ENCODE results near the gene METTL1. TPM values are rescaled to one million over a fixed set of nuclear protein-coding genes. Genes with fewer than 3 reads are reported as not detected.

METTL1 gene
- total RNA-seq, 1 experiment from 2014 or later: 17.9 TPM

- no peaks in the 10 kb centered on the region for H3K4me1 ChIP-seq (replicated peaks; ENCODE audit: insufficient read depth)
These were observed 9.4 kb downstream of the METTL1 start for GRCh38 chr12:57762463-57762862.

GRCh38 chr12:57761391-57761998 lies 10.4 kb downstream of the METTL1 start:
- Histone ChIP-seq H3K4me1 (replicated peaks; ENCODE audit: insufficient read depth) (no peaks in the 10 kb centered on the region), H3K36me3 (ENCODE audit: low read depth) (no peaks in the 10 kb centered on the region), H3K9me2 (ENCODE audit: insufficient read depth) (no peaks in the 10 kb centered on the region), H3K27me3 (ENCODE audit: insufficient read depth, low read depth) (peaks cover 31% of the 10 kb centered on the region), H4K20me1 (ENCODE audit: insufficient read depth) (no peaks in the 10 kb centered on the region; the same call in none of the 2 replicates), H3K4me2 (no peak overlapping the region), H3K79me2 (ENCODE audit: low read depth) (no peaks in the 10 kb centered on the region), H3K27ac (no peak overlapping the region), H2AFZ (no peak overlapping the region), H3K4me3 (no peak overlapping the region), H3F3A (ENCODE audit: insufficient read depth, low read depth) (no peaks in the 10 kb centered on the region), H3K9me3 (ENCODE audit: insufficient read depth, low read depth) (no peaks in the 10 kb centered on the region)
- ChIA-PET CTCF (no interaction called here), POLR2A (ENCODE audit: unreplicated experiment) (no interaction called here)
- no TSS peak for BruUV-seq (replicated peaks)
- TF ChIP-seq CTCF (conservative IDR thresholded peaks at IDR 0.05): no peak
- no peak for TF ChIP-seq EZH2 (IDR thresholded peaks at IDR 0.05; ENCODE audit: low read depth)
- intact Hi-C loops (cut with micrococcal nuclease; ENCODE audit: unreplicated experiment): no loop called here
- DNase-seq: no peak

More at GRCh38 chr12:57762463-57762862, 9.4 kb downstream of the METTL1 start:
- Histone ChIP-seq H3K79me2 (ENCODE audit: low read depth) (no peaks in the 10 kb centered on the region), H3K9me2 (ENCODE audit: insufficient read depth) (no peaks in the 10 kb centered on the region), H3K36me3 (ENCODE audit: low read depth) (no peaks in the 10 kb centered on the region), H3K4me2 (no peak overlapping the region), H4K20me1 (ENCODE audit: insufficient read depth) (no peaks in the 10 kb centered on the region; the same call in none of the 2 replicates), H3K27ac (no peak overlapping the region), H3K4me3 (no peak overlapping the region), H3K27me3 (ENCODE audit: insufficient read depth, low read depth) (peaks cover 33% of the 10 kb centered on the region), H3F3A (ENCODE audit: insufficient read depth, low read depth) (peaks cover 2% of the 10 kb centered on the region; the same call in 1 of the 2 replicates), H2AFZ (no peak overlapping the region), H3K9me3 (ENCODE audit: insufficient read depth, low read depth) (no peaks in the 10 kb centered on the region)
- ChIA-PET POLR2A (ENCODE audit: unreplicated experiment) (no interaction called here), CTCF (no interaction called here)
- no TSS peak for BruUV-seq (replicated peaks)
- intact Hi-C loops (cut with micrococcal nuclease; ENCODE audit: unreplicated experiment): no loop called here
- no peak for TF ChIP-seq CTCF (conservative IDR thresholded peaks at IDR 0.05)
- no peak for TF ChIP-seq EZH2 (IDR thresholded peaks at IDR 0.05; ENCODE audit: low read depth)
- DNase-seq: no peak

DNA sequence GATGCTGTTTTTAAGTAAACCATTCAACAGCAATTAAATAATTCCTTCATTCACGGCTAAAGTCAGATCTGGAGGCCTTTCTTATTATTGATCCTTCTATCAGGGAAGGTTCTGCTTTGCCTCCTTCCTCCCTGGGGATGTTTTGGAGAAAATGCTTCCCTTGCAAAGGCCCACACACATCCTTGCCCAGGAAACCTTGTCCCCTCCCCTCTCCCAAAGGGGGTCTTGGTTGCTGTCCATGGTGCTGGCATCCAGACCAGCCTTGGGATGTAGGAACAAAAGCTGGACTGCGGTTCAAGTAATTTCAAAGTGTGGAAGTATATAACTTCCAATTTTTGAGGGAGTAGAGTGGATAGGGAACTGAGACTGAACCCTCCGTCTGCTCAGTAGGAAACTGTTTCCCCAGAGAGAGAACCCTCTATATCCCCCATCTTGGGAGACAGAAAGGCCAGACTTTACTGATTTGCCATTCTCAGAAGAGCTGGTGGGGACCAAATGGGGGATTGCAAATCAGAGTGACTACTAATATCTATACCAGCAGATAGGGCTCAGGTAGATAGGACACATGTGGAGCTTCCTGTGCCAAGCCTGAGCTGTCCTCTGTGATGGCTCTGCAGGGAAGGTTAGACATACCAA lies 11.4 kb downstream of the METTL1 start:
- Histone ChIP-seq H3K36me3 (ENCODE audit: low read depth) (no peaks in the 10 kb centered on the region), H3K9me3 (ENCODE audit: insufficient read depth, low read depth) (no peaks in the 10 kb centered on the region), H3K27ac (no peak overlapping the region), H3K27me3 (ENCODE audit: insufficient read depth, low read depth) (peaks cover 20% of the 10 kb centered on the region), H2AFZ (no peak overlapping the region), H3F3A (ENCODE audit: insufficient read depth, low read depth) (no peaks in the 10 kb centered on the region), H3K4me2 (no peak overlapping the region), H4K20me1 (ENCODE audit: insufficient read depth) (no peaks in the 10 kb centered on the region; the same call in none of the 2 replicates), H3K4me1 (replicated peaks; ENCODE audit: insufficient read depth) (no peaks in the 10 kb centered on the region; the same call in 1 of the 2 replicates), H3K79me2 (ENCODE audit: low read depth) (no peaks in the 10 kb centered on the region), H3K9me2 (ENCODE audit: insufficient read depth) (no peaks in the 10 kb centered on the region), H3K4me3 (no peak overlapping the region)
- TF ChIP-seq CTCF (conservative IDR thresholded peaks at IDR 0.05) (no peak), EZH2 (IDR thresholded peaks at IDR 0.05; ENCODE audit: low read depth) (no peak)
- ChIA-PET POLR2A (ENCODE audit: unreplicated experiment) (no interaction called here), CTCF (no interaction called here)
- intact Hi-C loops (cut with micrococcal nuclease; ENCODE audit: unreplicated experiment): no loop called here
- no TSS peak for BruUV-seq (replicated peaks)
- no peak for DNase-seq

Data from PC-9 (cell line).